Limb (tissue), 2 donors: ENCODE measurements around the gene KPNA2.
A peak's percentile ranks its signal among the peaks of the same experiment; 100 is the strongest.
"Not testable (repeated sequence)": the region's sequence is repeated elsewhere in the genome, so short reads cannot be mapped to it uniquely, and the experiment has no call there.

Experiments used
- DNase-seq, 2 donors: peaks; one replicate each; pipeline ENCODE4 v3.0.0-alpha.2; 2016; ENCODE audit errors: extremely low spot score in 2 of 2

KPNA2 gene

DNA sequence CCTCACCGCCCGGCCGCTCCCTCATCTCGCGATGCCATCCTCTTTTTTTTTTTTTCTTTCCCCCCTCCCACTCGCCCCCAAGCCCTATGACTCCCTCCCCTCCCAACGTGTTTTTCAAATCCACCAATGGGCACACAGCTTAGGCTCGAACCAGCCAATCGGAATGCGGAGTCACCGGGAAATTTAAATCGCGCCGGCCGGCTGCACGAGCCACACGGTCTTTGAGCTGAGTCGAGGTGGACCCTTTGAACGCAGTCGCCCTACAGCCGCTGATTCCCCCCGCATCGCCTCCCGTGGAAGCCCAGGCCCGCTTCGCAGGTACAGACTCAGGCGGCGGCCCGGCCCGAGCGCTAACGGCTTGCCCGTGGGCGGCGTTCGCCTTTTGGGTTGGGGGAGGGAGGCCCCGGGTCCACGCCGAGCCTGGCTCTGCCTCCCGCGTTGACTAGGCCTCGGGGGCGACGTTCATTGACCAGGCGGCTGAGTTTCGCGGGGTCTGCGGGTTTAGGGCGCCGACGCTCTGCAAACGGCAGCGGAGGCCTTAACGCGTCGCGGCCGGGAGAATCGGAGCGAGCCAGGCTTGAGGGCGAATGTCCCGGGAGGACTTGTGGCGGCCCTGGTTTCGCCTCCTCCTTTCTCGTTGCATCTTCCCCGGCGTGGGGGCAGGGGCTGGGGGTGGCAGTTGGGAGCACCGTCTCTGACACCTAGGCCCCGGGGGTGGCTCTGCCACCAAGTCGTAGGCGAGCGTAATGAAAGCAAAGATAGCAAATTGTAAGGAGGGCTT lies at the start of gene KPNA2:
Gene KPNA2 (plus strand): TSS at position 213 of the 781 bp plus-strand sequence. CDS start 1,398 bp downstream, outside the sequence.
- peak; percentile 96 to 97 for DNase-seq

DNA sequence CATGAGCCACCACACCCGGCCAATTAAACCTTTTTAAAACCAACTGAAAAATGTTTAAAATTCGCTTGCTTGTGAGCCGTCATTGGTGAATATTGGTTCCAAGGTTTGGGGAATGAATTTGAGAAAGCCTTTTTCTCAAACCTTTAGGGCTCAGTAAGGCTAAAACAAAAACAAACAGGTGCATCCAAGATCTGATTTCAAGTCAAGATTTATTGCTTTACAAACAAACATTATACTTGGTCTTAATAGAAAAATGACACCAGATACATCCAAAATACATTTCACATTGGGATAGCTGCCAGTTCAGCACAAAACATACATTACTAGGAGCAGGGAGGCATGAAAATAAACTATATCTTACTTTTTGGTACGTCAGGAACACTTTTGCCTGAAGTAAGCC lies 44.6 kb upstream of the KPNA2 start:
- no peak for DNase-seq

DNA sequence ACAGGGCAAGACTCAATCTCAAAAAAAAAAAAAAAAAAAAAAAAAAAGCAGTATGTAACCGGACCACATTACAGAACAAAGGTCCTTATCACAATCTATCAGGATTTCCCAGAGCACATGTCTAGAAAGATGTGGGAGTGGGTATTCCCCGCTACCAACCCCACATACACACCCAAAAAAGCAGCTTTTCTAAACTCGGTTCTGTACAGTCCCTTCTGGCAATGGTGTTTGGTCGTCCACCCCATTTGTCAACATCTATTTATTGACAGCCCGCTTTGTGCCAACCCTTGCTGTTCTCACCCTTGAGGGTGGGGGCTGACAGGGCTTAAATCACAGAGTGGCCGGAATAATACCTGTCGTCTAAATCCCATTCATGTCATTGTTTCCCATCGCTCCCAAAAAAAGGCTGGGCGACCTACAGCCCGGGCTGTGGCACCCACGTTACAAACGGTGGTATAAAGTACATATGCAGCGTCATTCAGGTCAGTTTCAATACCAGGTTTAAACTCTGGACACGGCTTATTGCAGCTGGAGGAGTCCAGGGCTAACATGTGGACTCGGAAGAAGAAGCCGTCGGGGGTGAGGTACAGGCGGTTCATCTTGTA lies 42.9 kb upstream of the KPNA2 start:
- DNase-seq: no peak

DNA sequence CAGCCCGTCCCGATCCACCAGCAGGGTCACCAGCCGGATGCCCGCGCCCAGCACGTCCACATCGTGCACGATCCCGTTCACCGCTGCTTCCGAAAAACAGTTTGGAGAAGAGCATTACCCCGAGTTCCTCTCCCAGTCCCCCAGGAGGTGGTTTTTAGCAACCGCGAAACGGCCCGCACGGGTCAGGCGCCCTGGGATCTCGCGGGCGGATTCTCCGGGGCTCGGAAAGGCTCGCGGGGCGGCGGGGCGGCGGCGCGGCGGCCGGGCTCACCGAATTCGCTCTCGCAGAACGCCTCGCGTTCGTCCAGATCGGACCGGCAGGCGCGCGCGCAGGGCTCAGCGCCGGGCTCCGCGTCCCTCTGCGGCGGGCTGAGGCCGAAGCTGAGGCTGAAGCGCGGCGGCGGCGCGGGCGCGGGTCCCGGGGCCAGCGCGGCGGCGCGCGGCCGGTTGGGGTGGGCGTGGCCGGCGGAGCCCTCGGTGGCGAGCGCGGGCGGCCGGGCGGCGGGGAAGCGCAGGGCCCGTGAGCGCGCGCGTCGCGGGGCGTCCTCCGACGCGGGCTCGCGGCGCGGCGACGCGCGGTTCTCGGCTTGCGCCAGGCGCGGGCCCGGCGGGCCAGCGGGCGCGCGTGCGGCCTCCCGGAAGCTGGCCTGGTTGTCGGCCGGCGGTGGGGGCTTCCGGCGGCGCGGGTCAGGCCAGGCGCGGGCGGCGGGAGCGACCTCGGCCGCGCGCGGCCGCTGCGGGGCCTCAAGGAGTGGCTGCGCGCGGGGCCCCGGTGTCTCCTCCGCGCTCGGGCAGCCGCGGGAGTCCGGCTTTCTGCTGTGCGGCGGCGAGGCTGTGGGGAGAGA lies 42.2 kb upstream of the KPNA2 start:
- peak; percentile 87 to 92 for DNase-seq

DNA sequence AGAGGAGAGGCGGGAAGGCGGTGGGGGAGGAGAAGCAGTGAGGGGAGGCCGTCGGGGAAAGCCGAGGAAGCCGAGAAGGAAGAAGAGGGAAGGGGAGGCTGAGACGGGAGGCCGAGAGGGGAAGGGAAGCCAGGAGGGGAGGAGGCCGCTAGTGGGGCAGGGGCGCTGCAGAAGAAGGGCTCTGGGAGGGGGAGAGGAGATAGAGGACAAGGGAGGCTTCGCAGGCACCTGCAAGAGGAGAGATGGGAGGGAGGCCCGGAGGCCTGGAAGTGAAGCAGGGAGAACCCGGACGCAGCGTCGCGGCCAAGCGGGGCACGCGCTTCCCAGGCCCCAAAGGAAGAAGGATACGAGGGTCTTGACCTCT lies 41.6 kb upstream of the KPNA2 start:
- DNase-seq: no peak

DNA sequence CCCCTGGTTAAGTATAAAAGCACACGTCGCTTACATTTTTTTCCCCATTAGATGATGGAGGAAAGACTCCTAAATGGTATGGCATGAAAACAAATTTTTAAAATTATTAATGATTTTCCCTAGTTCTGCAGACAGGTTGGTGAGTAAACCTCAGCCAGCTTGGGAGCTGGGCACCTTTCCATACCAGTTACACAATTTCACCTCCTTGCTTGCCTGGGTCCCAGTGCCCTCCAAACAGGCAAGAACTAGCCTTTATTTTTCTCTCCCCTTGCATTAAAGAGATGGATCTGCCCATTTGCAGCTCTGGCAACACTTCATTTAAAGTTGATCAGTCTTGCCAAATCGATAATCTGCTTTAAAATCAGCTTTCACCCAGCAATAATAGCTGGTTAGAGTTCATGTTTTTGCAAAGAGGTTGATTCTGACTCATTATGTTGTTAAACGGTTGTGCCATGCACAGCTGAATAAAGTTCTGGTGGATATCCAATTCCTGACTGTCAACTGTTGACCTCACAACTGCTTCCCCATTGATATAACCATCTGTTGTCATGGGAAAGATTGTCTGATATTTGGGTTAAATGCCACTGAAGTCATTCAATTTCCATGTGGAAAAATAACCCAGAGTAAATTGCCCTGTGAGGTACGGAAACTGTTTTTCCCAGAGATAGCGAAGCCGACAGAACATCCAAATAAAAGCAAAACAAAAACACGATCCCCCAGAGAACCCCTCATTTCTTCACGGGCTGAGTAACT lies 40.5 kb upstream of the KPNA2 start:
- peak in 1 of 2 donors; percentile 65 for DNase-seq

DNA sequence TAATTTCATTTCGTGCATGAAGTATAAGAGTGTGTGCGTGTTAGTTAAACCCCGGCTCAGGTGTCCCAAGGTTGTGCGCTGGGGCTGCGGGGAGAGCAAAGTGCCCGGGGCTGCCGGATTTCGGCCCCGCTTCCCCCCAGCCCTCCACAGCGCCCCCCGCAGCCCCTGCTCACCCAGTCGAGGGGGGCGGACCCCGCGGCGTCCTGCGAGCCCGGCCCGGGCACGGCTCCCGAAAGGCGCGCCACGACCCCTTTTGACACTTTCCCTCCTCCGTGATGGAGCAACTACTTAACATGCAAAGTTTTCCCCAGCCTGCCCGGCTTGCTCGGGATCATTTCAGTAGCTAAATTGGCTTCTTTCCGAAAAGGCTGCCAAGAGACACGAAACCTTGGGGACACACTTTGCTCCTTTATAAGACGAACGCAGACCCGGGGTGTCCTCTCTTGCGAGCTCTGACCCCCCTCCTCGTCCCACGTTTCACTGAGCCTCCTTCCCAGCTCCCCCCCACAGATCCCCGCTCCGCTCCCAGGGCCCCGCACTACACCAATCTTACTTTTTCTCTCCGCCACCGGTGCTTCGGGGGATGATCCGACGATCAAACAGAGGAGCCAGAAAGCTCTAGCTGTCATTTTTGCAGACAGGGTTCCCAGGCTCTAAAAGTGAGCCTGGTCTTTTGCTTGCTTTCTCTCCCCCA lies 39.8 kb upstream of the KPNA2 start:
- peak in 1 of 2 donors; percentile 56 for DNase-seq

DNA sequence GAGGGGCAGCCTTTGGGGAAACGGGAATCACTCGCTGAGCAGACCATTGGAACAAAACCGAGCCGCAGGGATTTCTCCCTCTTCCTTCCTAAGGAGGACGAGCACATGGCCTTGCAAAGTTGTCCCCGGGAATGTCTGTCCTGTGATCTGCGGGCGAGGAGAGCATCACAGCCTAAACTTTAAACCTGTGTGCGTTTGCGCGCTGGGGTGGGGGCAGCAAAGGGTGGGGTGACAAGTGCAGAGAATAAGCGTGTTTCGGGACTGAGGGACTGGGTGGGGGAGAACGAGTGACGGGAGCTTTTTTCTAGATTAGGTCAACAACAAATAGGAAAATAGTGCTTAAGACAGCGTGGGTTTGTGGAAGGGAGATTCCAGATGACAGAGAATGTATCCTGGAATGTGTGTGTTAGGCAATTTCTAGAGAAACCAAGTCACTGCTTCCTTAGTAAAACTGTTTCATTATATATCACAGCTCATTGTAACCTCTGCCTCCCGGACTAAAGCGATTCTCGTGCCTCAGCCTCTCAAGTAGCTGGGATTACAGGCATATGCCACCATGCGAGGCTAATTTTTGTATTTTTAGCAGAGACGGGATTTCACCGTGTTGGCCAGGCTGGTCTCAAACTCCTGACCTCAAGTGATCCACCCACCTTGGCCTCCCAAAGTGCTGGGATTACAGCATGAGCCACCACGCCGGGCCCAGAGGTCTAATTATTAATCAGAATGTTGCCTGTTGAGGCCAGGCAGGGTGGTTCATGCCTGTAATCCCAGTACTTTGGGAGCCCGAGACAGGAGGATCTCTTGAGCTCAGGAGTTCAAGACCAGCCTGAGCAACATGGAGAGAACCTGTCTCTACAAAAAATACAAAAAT lies 39.0 kb upstream of the KPNA2 start, which contains the start of gene C17orf58:
Gene C17orf58 (minus strand): TSS at position 169 of the 871 bp plus-strand sequence. CDS start 271 bp downstream, outside the sequence.
- DNase-seq: peak in 1 of 2 donors; percentile 40

DNA sequence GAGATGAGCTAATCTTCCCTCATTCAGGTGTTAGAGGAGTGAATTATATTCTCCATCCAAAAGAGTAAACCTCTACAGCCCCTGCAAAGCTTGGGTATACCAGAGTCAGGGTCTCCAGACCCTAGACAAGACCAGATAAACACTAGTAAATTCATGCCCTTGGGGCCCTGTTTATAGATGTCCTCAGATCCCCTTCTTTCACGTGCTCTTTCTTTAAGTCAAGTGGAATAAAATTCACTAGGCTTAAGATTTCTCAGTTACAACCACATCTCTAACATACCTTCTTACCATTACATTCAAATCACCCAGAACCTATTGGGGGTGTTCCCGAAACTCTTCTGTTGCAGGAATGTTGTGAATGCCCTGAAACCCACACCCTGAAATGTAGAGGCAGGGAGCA lies 37.1 kb upstream of the KPNA2 start:
- DNase-seq: no peak

DNA sequence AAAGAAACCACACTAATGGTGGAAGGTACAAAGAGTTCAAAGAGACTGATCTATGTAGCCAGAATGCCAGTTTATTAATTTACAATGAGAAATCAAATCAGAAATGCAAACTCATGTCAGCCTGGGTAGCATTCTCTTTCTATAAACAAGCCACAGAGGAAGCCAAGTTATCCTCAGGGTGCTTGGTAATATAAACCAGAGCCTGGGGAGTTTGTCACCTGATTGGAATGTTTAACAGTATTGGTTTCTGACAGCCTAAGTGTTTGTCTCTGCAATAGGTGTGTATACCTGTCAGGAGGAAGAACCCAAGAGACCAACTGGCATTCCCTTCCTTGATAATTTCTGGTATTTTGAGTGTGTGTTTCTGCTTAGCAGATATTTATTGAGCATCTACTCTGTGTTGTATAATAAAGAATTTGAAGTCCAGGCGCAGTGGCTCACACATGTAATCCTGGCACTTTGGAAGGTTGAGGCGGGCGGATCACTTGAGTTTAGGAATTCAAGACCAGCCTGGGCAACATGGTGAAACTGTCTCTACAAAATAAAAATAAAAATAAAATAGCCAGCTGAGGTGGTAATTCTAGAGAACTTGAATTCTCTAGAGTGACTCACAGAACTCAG lies 36.1 kb upstream of the KPNA2 start:
- no peak for DNase-seq

DNA sequence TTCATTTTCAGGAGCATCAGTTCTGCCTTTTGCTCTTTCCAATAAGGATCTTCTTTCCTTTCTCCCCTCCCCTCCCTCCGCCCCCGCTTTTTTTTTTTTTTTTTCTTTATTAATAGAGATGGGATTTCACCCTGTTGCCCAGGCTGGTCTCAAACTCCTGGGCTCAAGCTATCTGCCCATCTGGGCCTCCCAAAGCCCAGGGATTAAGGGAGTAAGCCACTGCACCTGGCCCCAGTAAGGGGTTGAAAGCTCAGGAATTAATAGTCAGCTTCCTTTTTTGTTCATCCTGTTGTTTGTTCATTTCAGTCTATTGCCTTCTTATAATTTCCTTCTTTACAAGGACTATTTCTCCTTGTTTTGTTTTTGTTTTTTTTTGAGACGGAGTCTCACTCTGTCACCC lies 31.3 kb upstream of the KPNA2 start:
- DNase-seq: no peak

DNA sequence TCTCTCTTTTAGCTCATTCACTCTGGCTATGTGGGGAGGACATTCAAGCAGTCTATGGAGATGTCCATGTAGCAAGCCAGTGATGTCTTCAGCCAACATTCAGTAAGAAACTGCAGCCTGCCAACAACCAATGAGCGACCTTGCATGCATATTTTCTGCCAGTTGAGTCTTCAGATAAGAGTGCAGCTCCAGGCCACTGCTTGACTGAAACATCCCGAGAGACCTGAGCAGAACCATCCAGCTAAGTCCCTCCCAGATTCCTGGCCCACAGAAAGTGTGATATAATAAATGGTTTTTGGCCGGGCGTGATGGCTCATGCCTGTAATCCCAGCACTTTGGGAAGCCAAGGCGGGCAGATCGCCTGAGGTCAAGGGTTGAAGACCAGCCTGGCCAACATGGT lies 28.7 kb upstream of the KPNA2 start:
- DNase-seq: no peak

DNA sequence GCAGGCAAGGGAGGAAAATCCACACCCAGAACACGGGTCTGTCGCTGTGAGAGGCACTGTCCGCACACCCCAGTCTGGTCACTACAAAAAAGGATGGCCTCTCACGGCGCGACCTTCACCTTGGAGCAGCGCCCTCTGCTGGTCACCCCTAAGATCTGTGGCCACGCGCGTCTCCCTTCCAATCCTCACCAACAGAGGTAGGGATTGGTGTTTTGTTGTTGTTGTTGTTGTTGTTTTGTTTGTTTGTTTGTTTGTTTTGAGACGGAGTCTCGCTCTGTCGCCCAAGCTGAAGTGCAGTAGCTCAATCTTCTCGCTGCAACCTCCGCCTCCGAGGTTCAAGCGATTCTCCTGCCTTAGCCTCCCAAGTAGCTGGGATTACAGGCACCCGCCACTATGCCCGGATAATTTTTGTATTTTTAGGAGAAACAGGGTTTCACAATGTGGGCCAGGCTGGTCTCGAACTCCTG lies 24.3 kb upstream of the KPNA2 start:
- DNase-seq: peak in 1 of 2 donors; percentile 41

DNA sequence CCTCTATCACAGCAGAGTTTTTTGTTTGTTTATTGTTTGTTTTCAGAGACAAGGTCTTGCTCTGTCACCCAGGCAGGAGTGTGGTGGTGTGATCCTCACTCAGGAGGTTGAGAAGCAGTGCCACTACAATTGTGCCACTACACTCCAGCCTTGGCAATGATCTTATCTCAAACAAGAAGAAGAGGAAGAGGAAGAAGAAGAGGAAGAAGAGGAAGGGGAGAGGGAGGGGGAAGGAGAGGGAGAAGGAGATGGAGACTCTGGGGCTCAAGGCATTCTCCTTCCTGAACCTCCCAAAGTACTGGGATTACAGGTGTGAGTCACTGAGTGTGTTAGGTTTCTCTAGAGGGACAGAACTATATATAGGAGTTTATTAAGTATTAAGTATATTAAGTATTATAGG lies 22.1 kb upstream of the KPNA2 start:
- no peak for DNase-seq

DNA sequence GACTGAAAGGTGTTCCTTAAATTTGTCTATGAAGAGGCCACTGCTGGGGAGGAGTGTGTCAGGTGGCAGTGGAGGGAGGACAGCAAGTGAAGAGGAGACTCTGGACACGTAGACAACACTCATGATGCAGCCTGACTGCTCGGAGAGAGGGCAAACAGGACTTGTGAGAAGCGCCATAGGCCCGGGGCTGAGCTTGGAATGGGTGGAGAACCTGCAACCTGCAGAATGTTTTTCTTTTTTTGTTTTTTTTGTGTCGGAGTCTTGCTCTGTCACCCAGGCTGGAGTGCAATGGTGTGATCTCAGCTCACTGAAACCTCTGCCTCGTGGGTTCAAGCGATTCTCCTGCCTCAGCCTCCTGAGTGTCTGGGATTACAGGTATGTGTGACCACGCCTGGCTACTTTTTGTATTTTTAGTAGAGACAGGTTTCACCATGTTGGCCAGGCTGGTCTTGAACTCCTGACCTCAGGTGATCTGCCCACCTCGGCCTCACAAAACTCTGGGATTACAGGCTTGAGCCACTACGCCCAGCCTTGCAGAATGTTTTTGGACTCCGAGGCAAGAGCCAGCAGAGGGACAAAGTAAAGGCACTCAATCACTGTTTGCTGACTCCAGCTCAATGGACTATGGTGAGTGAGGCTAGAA lies 20.3 kb upstream of the KPNA2 start:
- no peak for DNase-seq

DNA sequence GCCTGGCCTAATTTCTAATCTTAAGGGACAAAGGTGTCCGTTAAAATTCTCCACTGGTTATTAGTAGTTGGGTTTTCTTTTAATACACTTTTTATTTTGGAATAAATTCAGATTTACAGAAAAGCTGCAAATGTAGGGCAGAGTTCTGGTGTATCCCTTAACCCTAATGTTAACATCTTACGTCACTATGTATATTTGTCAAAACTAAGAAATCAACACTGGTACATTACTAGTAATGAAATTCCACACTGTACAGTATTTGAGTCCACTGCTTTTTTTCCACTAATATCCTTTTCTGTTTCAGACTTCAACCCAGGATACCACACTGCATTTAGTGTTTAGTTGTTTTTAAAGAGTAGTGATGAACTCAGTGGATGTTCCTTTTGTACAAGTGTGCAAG lies 18.7 kb upstream of the KPNA2 start:
- no peak for DNase-seq

DNA sequence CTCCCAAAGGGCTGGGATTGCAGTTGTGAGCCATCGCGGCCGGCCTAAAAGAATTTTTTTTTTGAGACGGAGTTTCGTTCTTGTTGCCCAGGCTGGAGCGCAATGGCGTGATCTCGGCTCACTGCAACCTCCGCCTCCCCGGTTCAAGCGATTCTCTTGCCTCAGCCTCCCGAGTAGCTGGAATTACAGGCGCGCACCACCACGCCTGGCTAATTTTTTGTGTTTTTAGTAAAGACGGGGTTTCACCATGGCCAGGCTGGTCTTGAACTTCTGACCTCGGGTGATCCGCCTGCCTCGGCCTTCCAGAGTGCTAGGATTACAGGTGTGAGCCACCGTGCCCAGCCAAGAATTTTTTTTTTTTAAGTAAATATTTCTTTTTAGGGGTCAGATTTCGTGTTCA lies 17.0 kb upstream of the KPNA2 start:
- not testable (repeated sequence) for DNase-seq

DNA sequence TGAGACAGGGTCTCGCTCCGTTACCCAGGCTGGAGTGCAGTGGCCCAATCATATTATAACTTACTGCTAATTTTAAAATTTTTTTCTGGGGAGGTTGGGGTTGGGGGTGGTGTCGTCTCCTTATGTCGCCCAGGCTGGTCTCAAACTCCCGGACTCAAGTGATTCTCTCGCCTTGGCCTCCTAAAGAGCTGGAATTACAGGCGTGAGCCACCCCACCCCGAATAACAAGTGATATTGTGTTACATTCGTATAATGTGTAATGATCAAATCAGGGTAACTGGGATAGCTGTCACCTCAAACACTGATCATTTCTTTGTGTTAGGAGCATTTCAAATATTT lies 16.2 kb upstream of the KPNA2 start:
- no peak for DNase-seq
